ENCODE results near the gene TEX12. TPM values are rescaled to one million over a fixed set of nuclear protein-coding genes. Genes with fewer than 3 reads are reported as not detected.

Gene TEX12
- total and polyA plus RNA-seq, 9 of the 15 experiments (the other 6 are each of a cell fraction or from before 2014, with no cell fraction given): 0.10 to 2.3 (median 0.67) TPM; not detected in 1

DNA sequence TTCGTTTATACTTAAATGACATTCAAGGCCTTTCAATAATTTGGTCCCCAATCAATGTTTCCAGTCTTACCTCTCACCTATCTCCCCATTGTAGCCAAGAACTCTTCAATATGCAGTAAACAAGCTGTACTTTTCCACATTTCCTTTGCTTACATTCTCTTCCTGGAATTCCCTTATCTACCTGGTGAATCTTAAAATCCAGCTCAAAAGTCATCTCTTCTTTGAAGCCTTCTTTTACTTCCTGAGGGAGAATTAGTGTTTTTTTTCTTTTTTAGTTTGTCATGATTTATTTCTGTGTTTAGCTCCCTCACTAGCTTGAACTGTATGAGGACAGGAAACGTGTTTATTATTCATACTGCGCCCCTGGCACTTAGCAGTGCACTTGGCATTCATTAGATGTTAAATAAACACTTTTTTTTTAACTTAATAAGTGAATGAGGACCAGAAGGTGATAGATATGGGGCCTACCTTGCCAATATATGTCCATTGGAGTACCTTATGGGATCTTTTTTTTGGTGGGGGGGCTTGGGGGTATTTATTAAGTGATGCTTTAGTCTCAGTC, 54.2 kb downstream of the TEX12 start (continued):
- TF ChIP-seq ATF1 (CRISPR knock-in tag; IDR thresholded peaks at IDR 0.05) (no peak), ATF1 (tag; IDR thresholded peaks at IDR 0.05) (no peak)

Small RNAs within 50 kb of the gene (small RNA-seq; reads per million reads assigned to genes)
- not detected for gene MRPS36P4

Other genes with a start within 250 kb of the TEX12 start
Only the 7 nearest of the 11 such genes appear.
- 1.5 and 2.1 TPM in 2 replicates for gene PIH1D2, start 93.4 kb upstream of the TEX12 start, total RNA-seq (2014; rRNA removed)
- gene PIH1D2, start 93.4 kb upstream of the TEX12 start, total RNA-seq (2014; rRNA removed; fragmentation: Illumina TruSeq; extraction: Trizol): 3.3 and 3.5 TPM in 2 replicates
- 1.7 and 3.0 TPM in 2 replicates for gene PIH1D2, start 93.4 kb upstream of the TEX12 start, total RNA-seq (2015; rRNA removed; fragmentation: Illumina TruSeq; extraction: Trizol)
- gene PIH1D2, start 93.4 kb upstream of the TEX12 start, total RNA-seq (2021): 1.3 and 1.5 TPM in 2 replicates
- gene PIH1D2, start 93.4 kb upstream of the TEX12 start, polyA plus RNA-seq (2011; rRNA removed): 1.8 and 3.8 TPM in 2 replicates
- 2.5 and 2.8 TPM in 2 replicates for gene PIH1D2, start 93.4 kb upstream of the TEX12 start, polyA plus RNA-seq (2014; fragmentation: Illumina TruSeq; extraction: Trizol)
- 1 to 10 TPM; 3.9 to 5.4 TPM for gene PIH1D2, start 93.4 kb upstream of the TEX12 start, polyA plus RNA-seq (2014; fragmentation: Nextera tagmentation; extraction: Ambion mirVana)
- gene PIH1D2, start 93.4 kb upstream of the TEX12 start, polyA plus RNA-seq (2014; rRNA removed): 1.2 and 1.6 TPM in 2 replicates
- 26.8 and 28.2 TPM in 2 replicates for gene NKAPD1, start 93.1 kb upstream of the TEX12 start, total RNA-seq (2014; rRNA removed)
- gene NKAPD1, start 93.1 kb upstream of the TEX12 start, total RNA-seq (2014; rRNA removed; fragmentation: Illumina TruSeq; extraction: Trizol): 49.7 and 62.0 TPM in 2 replicates
- 54.1 and 56.6 TPM in 2 replicates for gene NKAPD1, start 93.1 kb upstream of the TEX12 start, total RNA-seq (2015; rRNA removed; fragmentation: Illumina TruSeq; extraction: Trizol)
- 25.7 and 28.1 TPM in 2 replicates for gene NKAPD1, start 93.1 kb upstream of the TEX12 start, total RNA-seq (2021)
- 21.8 and 31.9 TPM in 2 replicates for gene NKAPD1, start 93.1 kb upstream of the TEX12 start, polyA plus RNA-seq (2011; rRNA removed)
- gene NKAPD1, start 93.1 kb upstream of the TEX12 start, polyA plus RNA-seq (2014; fragmentation: Illumina TruSeq; extraction: Trizol): 50.7 and 73.5 TPM in 2 replicates
- gene NKAPD1, start 93.1 kb upstream of the TEX12 start, polyA plus RNA-seq (2014; fragmentation: Nextera tagmentation; extraction: Ambion mirVana): 10 to 100 TPM; 14.1 to 18.3 TPM
- 29.3 and 45.9 TPM in 2 replicates for gene NKAPD1, start 93.1 kb upstream of the TEX12 start, polyA plus RNA-seq (2014; rRNA removed)
- gene TIMM8B, start 80.6 kb upstream of the TEX12 start, total RNA-seq (2014; rRNA removed): 145 and 209 TPM in 2 replicates
- 108 and 117 TPM in 2 replicates for gene TIMM8B, start 80.6 kb upstream of the TEX12 start, total RNA-seq (2014; rRNA removed; fragmentation: Illumina TruSeq; extraction: Trizol)
- 106 and 117 TPM in 2 replicates for gene TIMM8B, start 80.6 kb upstream of the TEX12 start, total RNA-seq (2015; rRNA removed; fragmentation: Illumina TruSeq; extraction: Trizol)
- 104 and 113 TPM in 2 replicates for gene TIMM8B, start 80.6 kb upstream of the TEX12 start, total RNA-seq (2021)
- gene TIMM8B, start 80.6 kb upstream of the TEX12 start, polyA plus RNA-seq (2011; rRNA removed): 124 and 175 TPM in 2 replicates
- 95.8 and 105 TPM in 2 replicates for gene TIMM8B, start 80.6 kb upstream of the TEX12 start, polyA plus RNA-seq (2014; fragmentation: Illumina TruSeq; extraction: Trizol)
- gene TIMM8B, start 80.6 kb upstream of the TEX12 start, polyA plus RNA-seq (2014; fragmentation: Nextera tagmentation; extraction: Ambion mirVana): 100 to 1,000 TPM; 325 to 338 TPM
- gene TIMM8B, start 80.6 kb upstream of the TEX12 start, polyA plus RNA-seq (2014; rRNA removed): 200 and 208 TPM in 2 replicates
- gene SDHD, start 80.5 kb upstream of the TEX12 start, total RNA-seq (2014; rRNA removed): 117 and 150 TPM in 2 replicates
- gene SDHD, start 80.5 kb upstream of the TEX12 start, total RNA-seq (2014; rRNA removed; fragmentation: Illumina TruSeq; extraction: Trizol): 239 and 242 TPM in 2 replicates
- 156 and 174 TPM in 2 replicates for gene SDHD, start 80.5 kb upstream of the TEX12 start, total RNA-seq (2015; rRNA removed; fragmentation: Illumina TruSeq; extraction: Trizol)
- 176 and 197 TPM in 2 replicates for gene SDHD, start 80.5 kb upstream of the TEX12 start, total RNA-seq (2021)
- gene SDHD, start 80.5 kb upstream of the TEX12 start, polyA plus RNA-seq (2011; rRNA removed): 276 and 303 TPM in 2 replicates
- gene SDHD, start 80.5 kb upstream of the TEX12 start, polyA plus RNA-seq (2014; fragmentation: Illumina TruSeq; extraction: Trizol): 201 and 215 TPM in 2 replicates
- 1,000 to 10,000 TPM; 1,105 to 1,225 TPM for gene SDHD, start 80.5 kb upstream of the TEX12 start, polyA plus RNA-seq (2014; fragmentation: Nextera tagmentation; extraction: Ambion mirVana)
- 215 and 243 TPM in 2 replicates for gene SDHD, start 80.5 kb upstream of the TEX12 start, polyA plus RNA-seq (2014; rRNA removed)
- 3.3 and 5.4 TPM in 2 replicates for gene IL18, start 3.3 kb upstream of the TEX12 start, total RNA-seq (2014; rRNA removed)
- gene IL18, start 3.3 kb upstream of the TEX12 start, total RNA-seq (2014; rRNA removed; fragmentation: Illumina TruSeq; extraction: Trizol): 7.9 and 9.0 TPM in 2 replicates
- gene IL18, start 3.3 kb upstream of the TEX12 start, total RNA-seq (2015; rRNA removed; fragmentation: Illumina TruSeq; extraction: Trizol): 7.4 and 8.0 TPM in 2 replicates
- 3.5 and 6.0 TPM in 2 replicates for gene IL18, start 3.3 kb upstream of the TEX12 start, total RNA-seq (2021)
- gene IL18, start 3.3 kb upstream of the TEX12 start, polyA plus RNA-seq (2011; rRNA removed): 2.2 and 4.1 TPM in 2 replicates
- gene IL18, start 3.3 kb upstream of the TEX12 start, polyA plus RNA-seq (2014; fragmentation: Illumina TruSeq; extraction: Trizol): 10.0 TPM in 2 replicates
- 1 to 10 TPM; 5.9 to 6.1 TPM for gene IL18, start 3.3 kb upstream of the TEX12 start, polyA plus RNA-seq (2014; fragmentation: Nextera tagmentation; extraction: Ambion mirVana)
- 7.4 and 8.9 TPM in 2 replicates for gene IL18, start 3.3 kb upstream of the TEX12 start, polyA plus RNA-seq (2014; rRNA removed)
- gene BCO2, start 8.1 kb downstream of the TEX12 start, total RNA-seq (2014; rRNA removed): 0.69 TPM in 1 of 2 replicates, not detected in the other
- gene BCO2, start 8.1 kb downstream of the TEX12 start, total RNA-seq (2014; rRNA removed; fragmentation: Illumina TruSeq; extraction: Trizol): 0.54 and 1.0 TPM in 2 replicates
- 0.91 and 1.4 TPM in 2 replicates for gene BCO2, start 8.1 kb downstream of the TEX12 start, total RNA-seq (2015; rRNA removed; fragmentation: Illumina TruSeq; extraction: Trizol)
- 0.42 and 0.60 TPM in 2 replicates for gene BCO2, start 8.1 kb downstream of the TEX12 start, total RNA-seq (2021)
- gene BCO2, start 8.1 kb downstream of the TEX12 start, polyA plus RNA-seq (2011; rRNA removed): 0.52 and 0.58 TPM in 2 replicates
- 0.31 and 0.61 TPM in 2 replicates for gene BCO2, start 8.1 kb downstream of the TEX12 start, polyA plus RNA-seq (2014; fragmentation: Illumina TruSeq; extraction: Trizol)
- under 1 TPM; 0.21 to 0.24 TPM for gene BCO2, start 8.1 kb downstream of the TEX12 start, polyA plus RNA-seq (2014; fragmentation: Nextera tagmentation; extraction: Ambion mirVana)
- gene BCO2, start 8.1 kb downstream of the TEX12 start, polyA plus RNA-seq (2014; rRNA removed): 0.64 and 0.90 TPM in 2 replicates
- gene PTS, start 59.1 kb downstream of the TEX12 start, total RNA-seq (2014; rRNA removed): 36.5 and 41.1 TPM in 2 replicates
- 40.3 and 43.0 TPM in 2 replicates for gene PTS, start 59.1 kb downstream of the TEX12 start, total RNA-seq (2014; rRNA removed; fragmentation: Illumina TruSeq; extraction: Trizol)
- gene PTS, start 59.1 kb downstream of the TEX12 start, total RNA-seq (2015; rRNA removed; fragmentation: Illumina TruSeq; extraction: Trizol): 28.8 and 31.6 TPM in 2 replicates
- 31.9 and 38.2 TPM in 2 replicates for gene PTS, start 59.1 kb downstream of the TEX12 start, total RNA-seq (2021)
- 30.3 and 42.1 TPM in 2 replicates for gene PTS, start 59.1 kb downstream of the TEX12 start, polyA plus RNA-seq (2011; rRNA removed)
- 27.1 and 29.8 TPM in 2 replicates for gene PTS, start 59.1 kb downstream of the TEX12 start, polyA plus RNA-seq (2014; fragmentation: Illumina TruSeq; extraction: Trizol)
- gene PTS, start 59.1 kb downstream of the TEX12 start, polyA plus RNA-seq (2014; fragmentation: Nextera tagmentation; extraction: Ambion mirVana): 10 to 100 TPM; 70.4 to 72.7 TPM
- gene PTS, start 59.1 kb downstream of the TEX12 start, polyA plus RNA-seq (2014; rRNA removed): 51.9 and 58.9 TPM in 2 replicates

Data from K562 (cell line).